Activated T-helper 1 cell treated with Interleukin-2 at 50 U/mL for 16 hours (primary cell): ENCODE data around the gene KRTCAP2.

Source experiments
- DNase-seq: peaks from one replicate; pipeline ENCODE4 v3.0.0-alpha.2; 2020; ENCODE audit warnings: low read depth

Gene KRTCAP2

GRCh38 chr1:155183775-155184221 lies 10.7 kb upstream of the KRTCAP2 start:
- no peak for DNase-seq

GRCh38 chr1:155182052-155182550 lies 9.0 kb upstream of the KRTCAP2 start:
- no peak for DNase-seq

- no peak for DNase-seq
Measured at GRCh38 chr1:155181371-155182051, 8.4 kb upstream of the KRTCAP2 start.

- DNase-seq = no peak
Measured at GRCh38 chr1:155179112-155180031, 6.3 kb upstream of the KRTCAP2 start.

GRCh38 chr1:155178441-155179111 lies 5.5 kb upstream of the KRTCAP2 start:
- DNase-seq = no peak

GRCh38 chr1:155177918-155178281 lies 4.8 kb upstream of the KRTCAP2 start:
- no peak for DNase-seq

- no peak for DNase-seq
Measured at GRCh38 chr1:155177192-155177917, 4.3 kb upstream of the KRTCAP2 start.

GRCh38 chr1:155176544-155177071 lies 3.5 kb upstream of the KRTCAP2 start:
- DNase-seq = peak; percentile 70

- no peak for DNase-seq
Measured at GRCh38 chr1:155175927-155176371, 2.8 kb upstream of the KRTCAP2 start.

GRCh38 chr1:155175281-155175926 lies 2.3 kb upstream of the KRTCAP2 start:
- DNase-seq = no peak

- DNase-seq = peak; percentile 36
Measured at GRCh38 chr1:155174324-155175280, 1.5 kb upstream of the KRTCAP2 start.

GRCh38 chr1:155173478-155174323 lies 597 bp upstream of the KRTCAP2 start, which contains the start of gene TRIM46:
TSS of gene TRIM46 (plus strand) at chr1:155173849. CDS start at chr1:155173967, 118 bp downstream.
- DNase-seq = peak; percentile 39

- DNase-seq = no peak
Measured at GRCh38 chr1:155171836-155172731, 1.0 kb downstream of the KRTCAP2 start.

- DNase-seq = no peak
Measured at GRCh38 chr1:155170806-155171205, 2.3 kb downstream of the KRTCAP2 start.

GRCh38 chr1:155170101-155170785 lies 2.9 kb downstream of the KRTCAP2 start:
- no peak for DNase-seq

GRCh38 chr1:155169541-155169940 lies 3.6 kb downstream of the KRTCAP2 start:
- no peak for DNase-seq
